ENCODE measurements around the gene SNRPA. TPM values are rescaled to one million over a fixed set of nuclear protein-coding genes. Genes with fewer than 3 reads are reported as not detected.

SNRPA gene
- total RNA-seq, 1 donor from 2014 or later, result 51.7 TPM

DNA sequence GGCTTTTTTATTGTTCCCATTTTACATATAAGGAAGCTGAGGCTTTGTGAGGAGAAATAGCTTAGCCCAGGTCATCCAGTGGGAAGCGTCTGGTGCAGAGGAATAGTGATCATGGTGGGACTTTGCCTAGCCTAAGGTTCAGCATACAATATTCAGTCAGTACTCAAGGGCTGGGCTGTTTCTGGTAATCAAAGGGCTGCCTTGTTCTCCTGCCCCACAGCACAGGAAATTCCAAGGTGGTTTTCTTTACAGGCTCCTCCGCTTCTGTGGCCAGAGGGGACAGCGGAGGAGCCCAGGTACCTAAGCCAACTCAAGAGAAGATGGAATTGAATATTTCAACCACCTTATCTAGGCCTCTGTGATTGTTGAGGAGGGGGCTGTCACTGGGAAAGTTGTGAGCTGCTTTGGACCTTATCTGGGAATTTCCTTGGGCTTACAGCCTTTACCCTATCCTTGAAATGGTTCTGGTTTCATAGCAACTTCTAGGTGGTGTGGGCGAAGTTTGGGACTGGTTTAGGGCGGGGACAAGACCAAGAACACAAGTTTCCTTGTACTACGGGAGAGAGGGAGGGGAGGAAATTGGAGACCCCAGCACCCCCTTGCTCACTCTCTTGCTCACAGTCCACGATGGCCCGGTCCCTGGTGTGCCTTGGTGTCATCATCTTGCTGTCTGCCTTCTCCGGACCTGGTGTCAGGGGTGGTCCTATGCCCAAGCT is 24.1 kb downstream of the SNRPA start, which contains the start of gene MIA:
TSS of gene MIA (plus strand) at position 606 of the 716 bp plus-strand sequence. CDS start at position 628, 22 bp downstream.
- Histone ChIP-seq H3K9me3 (no peaks in the 10 kb centered on the region), H3K36me3 (no peaks in the 10 kb centered on the region), H3K4me3 (no peak within 1 kb of the TSS), H3K27me3 (no peaks in the 10 kb centered on the region), H3K27ac (peak within 1 kb of the TSS; percentile 97), H3K4me1 (peaks cover 14% of the 10 kb centered on the region)
- ATAC-seq (no peak), DNase-seq (no peak)
- TF ChIP-seq, protein P1, sequence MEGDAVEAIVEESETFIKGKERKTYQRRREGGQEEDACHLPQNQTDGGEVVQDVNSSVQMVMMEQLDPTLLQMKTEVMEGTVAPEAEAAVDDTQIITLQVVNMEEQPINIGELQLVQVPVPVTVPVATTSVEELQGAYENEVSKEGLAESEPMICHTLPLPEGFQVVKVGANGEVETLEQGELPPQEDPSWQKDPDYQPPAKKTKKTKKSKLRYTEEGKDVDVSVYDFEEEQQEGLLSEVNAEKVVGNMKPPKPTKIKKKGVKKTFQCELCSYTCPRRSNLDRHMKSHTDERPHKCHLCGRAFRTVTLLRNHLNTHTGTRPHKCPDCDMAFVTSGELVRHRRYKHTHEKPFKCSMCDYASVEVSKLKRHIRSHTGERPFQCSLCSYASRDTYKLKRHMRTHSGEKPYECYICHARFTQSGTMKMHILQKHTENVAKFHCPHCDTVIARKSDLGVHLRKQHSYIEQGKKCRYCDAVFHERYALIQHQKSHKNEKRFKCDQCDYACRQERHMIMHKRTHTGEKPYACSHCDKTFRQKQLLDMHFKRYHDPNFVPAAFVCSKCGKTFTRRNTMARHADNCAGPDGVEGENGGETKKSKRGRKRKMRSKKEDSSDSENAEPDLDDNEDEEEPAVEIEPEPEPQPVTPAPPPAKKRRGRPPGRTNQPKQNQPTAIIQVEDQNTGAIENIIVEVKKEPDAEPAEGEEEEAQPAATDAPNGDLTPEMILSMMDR (IDR thresholded peaks at IDR 0.05), result no peak
- intact Hi-C loops (cut with DNase I), result no loop called here

GRCh38 chr19:40775632-40776022 is 24.6 kb downstream of the SNRPA start:
- H3K4me1 ChIP-seq, result peaks cover 14% of the 10 kb centered on the region
- no peaks in the 10 kb centered on the region for H3K9me3 ChIP-seq
- ATAC-seq, result no peak
- TF ChIP-seq, protein P1 (IDR thresholded peaks at IDR 0.05), result no peak
- H3K4me3 ChIP-seq, result no peak overlapping the region
- H3K27me3 ChIP-seq, result no peaks in the 10 kb centered on the region
- intact Hi-C loops (cut with DNase I), result no loop called here
- no peak overlapping the region for H3K27ac ChIP-seq
- no peak for DNase-seq
- H3K36me3 ChIP-seq, result no peaks in the 10 kb centered on the region

GRCh38 chr19:40776364-40776763 is 25.4 kb downstream of the SNRPA start:
- DNase-seq (no peak), ATAC-seq (no peak)
- no peaks in the 10 kb centered on the region for H3K9me3 ChIP-seq
- no peaks in the 10 kb centered on the region for H3K36me3 ChIP-seq
- peak overlapping the region; percentile 97 for H3K27ac ChIP-seq
- peaks cover 14% of the 10 kb centered on the region for H3K4me1 ChIP-seq
- H3K27me3 ChIP-seq, result no peaks in the 10 kb centered on the region
- TF ChIP-seq, protein P1 (IDR thresholded peaks at IDR 0.05), result no peak
- intact Hi-C loops (cut with DNase I), result no loop called here
- no peak overlapping the region for H3K4me3 ChIP-seq

GRCh38 chr19:40776932-40777644 is 26.1 kb downstream of the SNRPA start:
- Histone ChIP-seq H3K27me3 (no peaks in the 10 kb centered on the region), H3K27ac (peak overlapping the region; percentile 97), H3K4me3 (peak overlapping the region; percentile 81), H3K9me3 (no peaks in the 10 kb centered on the region), H3K36me3 (no peaks in the 10 kb centered on the region), H3K4me1 (peaks cover 14% of the 10 kb centered on the region)
- DNase-seq (peak; percentile 89), ATAC-seq (peak; percentile 75)
- TF ChIP-seq, protein P1 (IDR thresholded peaks at IDR 0.05), result no peak
- intact Hi-C loops (cut with DNase I), result no loop called here

- no peak for ATAC-seq
- peak overlapping the region; percentile 97 for H3K27ac ChIP-seq
These were observed 26.6 kb downstream of the SNRPA start for GRCh38 chr19:40777645-40777936.

More at GRCh38 chr19:40777645-40777936, 26.6 kb downstream of the SNRPA start:
- peaks cover 14% of the 10 kb centered on the region for H3K4me1 ChIP-seq
- peak overlapping the region; percentile 81 for H3K4me3 ChIP-seq
- intact Hi-C loops (cut with DNase I), result no loop called here
- DNase-seq, result no peak
- H3K9me3 ChIP-seq, result no peaks in the 10 kb centered on the region
- no peaks in the 10 kb centered on the region for H3K27me3 ChIP-seq
- TF ChIP-seq, protein P1 (IDR thresholded peaks at IDR 0.05), result no peak
- no peaks in the 10 kb centered on the region for H3K36me3 ChIP-seq

All from upper lobe of right lung (tissue), 1 donor.